DOHH2 (cell line): ENCODE measurements around the gene ZDHHC12.

ENCODE experiments used
- H3F3A ChIP-seq: fragments of 200-600 bp; sonication (generic), shearing (Covaris generic); 2 replicates; pipeline ENCODE4 v1.6.0; 2016; ENCODE audit warnings: antibody characterized with exemption, mild to moderate bottlenecking; ENCODE audit not compliant: control insufficient read depth, insufficient read depth
- H3K27ac ChIP-seq: fragments of 200-600 bp; sonication (generic); 2 replicates; pipeline ENCODE4 v1.5.1; 2014; ENCODE audit warnings: low read depth, mild to moderate bottlenecking, low read length, moderate library complexity
- H3K27me3 ChIP-seq: fragments of 200-600 bp; sonication (generic); 2 replicates; pipeline ENCODE4 v1.6.1; 2014; ENCODE audit warnings: mild to moderate bottlenecking, low read length, mixed read lengths; ENCODE audit not compliant: control insufficient read depth
- H3K36me3 ChIP-seq: fragments of 200-600 bp; sonication (generic); 2 replicates; pipeline ENCODE4 v1.6.1; 2014; ENCODE audit warnings: mild to moderate bottlenecking, low read length, moderate library complexity, mixed read lengths; ENCODE audit not compliant: control insufficient read depth
- H3K4me1 ChIP-seq: fragments of 200-600 bp; sonication (generic); 2 replicates; pipeline ENCODE4 v1.6.1; 2014; ENCODE audit warnings: mild to moderate bottlenecking, low read length, mixed read lengths; ENCODE audit not compliant: control insufficient read depth
- H3K4me2 ChIP-seq: fragments of 200-600 bp; sonication (generic); 2 replicates; pipeline ENCODE4 v1.6.0; 2014; ENCODE audit warnings: mild to moderate bottlenecking, low read length, moderate library complexity
- H3K4me3 ChIP-seq: fragments of 200-600 bp; sonication (generic); 2 replicates; pipeline ENCODE4 v1.5.1; 2014; ENCODE audit warnings: mild to moderate bottlenecking, low read length, mixed read lengths
- H3K79me2 ChIP-seq: fragments of 200-600 bp; sonication (generic); 2 replicates; pipeline ENCODE4 v1.6.1; 2014; ENCODE audit warnings: mild to moderate bottlenecking, low read length, mixed read lengths; ENCODE audit not compliant: control insufficient read depth
- H3K9me2 ChIP-seq: fragments of 200-600 bp; sonication (generic); replicated peaks from 2 replicates; pipeline ENCODE4 v1.6.1; 2014; ENCODE audit warnings: mild to moderate bottlenecking, low read length, mixed read lengths; ENCODE audit not compliant: control insufficient read depth
- H3K9me3 ChIP-seq: fragments of 200-600 bp; sonication (generic); 2 replicates; pipeline ENCODE4 v1.6.1; 2014; ENCODE audit warnings: antibody characterized with exemption, low read length, mixed read lengths; ENCODE audit not compliant: control insufficient read depth, insufficient read depth
- H4K20me1 ChIP-seq: fragments of 200-600 bp; sonication (generic); 2 replicates; pipeline ENCODE4 v1.6.0; 2014; ENCODE audit warnings: low read depth, mild to moderate bottlenecking, antibody characterized with exemption, low read length, moderate library complexity; ENCODE audit not compliant: control insufficient read depth, insufficient read depth
- CTCF ChIP-seq: fragments of 200-600 bp; sonication (generic); IDR thresholded peaks from one replicate; pipeline ENCODE4 v1.5.1; 2014; ENCODE audit warnings: antibody characterized with exemption, mild to moderate bottlenecking, low read depth, low read length; ENCODE audit not compliant: poor library complexity, severe bottlenecking
- EZH2phosphoT487 ChIP-seq: fragments of 200-600 bp; sonication (generic); IDR thresholded peaks from 2 replicates; pipeline ENCODE4 v1.6.1; 2017; ENCODE audit warnings: borderline replicate concordance, mild to moderate bottlenecking, antibody characterized with exemption, low read length, moderate library complexity, mixed read lengths

The ZDHHC12 gene

GRCh38 chr9:128729766-128730517, 6.0 kb upstream of the ZDHHC12 start:
- Histone ChIP-seq H3K36me3 (peaks cover 6% of the 10 kb centered on the region; the same call in 1 of the 2 replicates), H4K20me1 (no peaks in the 10 kb centered on the region), H3F3A (peaks cover 10% of the 10 kb centered on the region), H3K27ac (no peak overlapping the region), H3K4me2 (no peak overlapping the region), H3K4me1 (peaks cover 11% of the 10 kb centered on the region), H3K27me3 (no peaks in the 10 kb centered on the region), H3K9me2 (no peaks in the 10 kb centered on the region), H3K9me3 (no peaks in the 10 kb centered on the region), H3K79me2 (no peaks in the 10 kb centered on the region), H3K4me3 (no peak overlapping the region)
- TF ChIP-seq CTCF (no peak), EZH2phosphoT487 (no peak)

- Histone ChIP-seq H3K4me2 (no peak overlapping the region), H3K27ac (no peak overlapping the region)
- no peak for TF ChIP-seq CTCF
- TF ChIP-seq EZH2phosphoT487: no peak
These were observed 5.4 kb upstream of the ZDHHC12 start for GRCh38 chr9:128729302-128729701.

GRCh38 chr9:128728298-128728697, 4.4 kb upstream of the ZDHHC12 start:
- Histone ChIP-seq H3F3A (peaks cover 15% of the 10 kb centered on the region), H4K20me1 (no peaks in the 10 kb centered on the region), H3K9me2 (no peaks in the 10 kb centered on the region), H3K79me2 (peaks cover 8% of the 10 kb centered on the region), H3K4me3 (no peak overlapping the region), H3K9me3 (no peaks in the 10 kb centered on the region), H3K27me3 (no peaks in the 10 kb centered on the region), H3K4me1 (peaks cover 17% of the 10 kb centered on the region), H3K4me2 (no peak overlapping the region), H3K36me3 (peaks cover 9% of the 10 kb centered on the region; the same call in 1 of the 2 replicates), H3K27ac (no peak overlapping the region)
- no peak for TF ChIP-seq EZH2phosphoT487
- no peak for TF ChIP-seq CTCF

More at GRCh38 chr9:128729302-128729701, 5.4 kb upstream of the ZDHHC12 start:
- H3K4me1 ChIP-seq: peaks cover 17% of the 10 kb centered on the region
- H3K36me3 ChIP-seq: peaks cover 6% of the 10 kb centered on the region; the same call in 1 of the 2 replicates
- no peak overlapping the region for H3K4me3 ChIP-seq
- peaks cover 15% of the 10 kb centered on the region for H3F3A ChIP-seq
- H3K9me2 ChIP-seq: no peaks in the 10 kb centered on the region
- H3K9me3 ChIP-seq: no peaks in the 10 kb centered on the region
- H4K20me1 ChIP-seq: no peaks in the 10 kb centered on the region
- 0 out of 2 replicates have a peak, but pooled peaks cover 2% of the 10 kb centered on the region for H3K79me2 ChIP-seq
- H3K27me3 ChIP-seq: no peaks in the 10 kb centered on the region
